Measurements from ENCODE around the gene TAGLN2.
A peak's percentile ranks its signal among the peaks of the same experiment; 100 is the strongest.
"Not testable (repeated sequence)": the region's sequence is repeated elsewhere in the genome, so short reads cannot be mapped to it uniquely, and the experiment has no call there.

Gene TAGLN2

GRCh38 chr1:159920651-159921050 is 4.7 kb downstream of the TAGLN2 start:
- DNase-seq = no peak

- no peak for DNase-seq
Measured at GRCh38 chr1:159920202-159920601, 5.1 kb downstream of the TAGLN2 start.

- DNase-seq = no peak
Measured at GRCh38 chr1:159919236-159919865, 6.0 kb downstream of the TAGLN2 start.

GRCh38 chr1:159918352-159919200 is 6.7 kb downstream of the TAGLN2 start:
- no peak for DNase-seq

GRCh38 chr1:159917533-159918351 is 7.6 kb downstream of the TAGLN2 start:
- DNase-seq = no peak

GRCh38 chr1:159916242-159917051 is 8.9 kb downstream of the TAGLN2 start:
- no peak for DNase-seq

GRCh38 chr1:159915571-159916241 is 9.6 kb downstream of the TAGLN2 start:
- DNase-seq = no peak

- no peak for DNase-seq
Measured at GRCh38 chr1:159914252-159915018, 10.9 kb downstream of the TAGLN2 start.

GRCh38 chr1:159913451-159914192 is 11.7 kb downstream of the TAGLN2 start:
- no peak for DNase-seq

- DNase-seq = no peak
Measured at GRCh38 chr1:159911326-159912070, 13.8 kb downstream of the TAGLN2 start.

- no peak for DNase-seq
Measured at GRCh38 chr1:159908031-159908940, 17.0 kb downstream of the TAGLN2 start.

GRCh38 chr1:159906960-159907359 is 18.3 kb downstream of the TAGLN2 start:
- DNase-seq = no peak

- not testable (repeated sequence) for DNase-seq
Measured at GRCh38 chr1:159904036-159904435, 21.3 kb downstream of the TAGLN2 start.

GRCh38 chr1:159902541-159902940 is 22.8 kb downstream of the TAGLN2 start:
- DNase-seq = peak; percentile 70

GRCh38 chr1:159900755-159901360 is 24.4 kb downstream of the TAGLN2 start:
- DNase-seq = no peak

- peak; percentile 74 for DNase-seq
Measured at GRCh38 chr1:159900086-159900680, 25.1 kb downstream of the TAGLN2 start, which contains the start of gene CFAP45. Gene CFAP45 (minus strand): TSS chr1:159900165. CDS start chr1:159900098, 67 bp downstream.

- not testable (repeated sequence) for DNase-seq
Measured at GRCh38 chr1:159899634-159900033, 25.7 kb downstream of the TAGLN2 start.

GRCh38 chr1:159898527-159898926 is 26.8 kb downstream of the TAGLN2 start:
- no peak for DNase-seq

Measured in inflammatory macrophage treated with lipopolysaccharide for 4 hours (primary cell).